ENCODE measurements around the gene ALKBH5.
A peak's percentile ranks its signal among the peaks of the same experiment; 100 is the strongest.

Gene ALKBH5

GRCh38 chr17:18246880-18247612 lies 63.4 kb downstream of the ALKBH5 start:
- DNase-seq: peak; percentile 74

GRCh38 chr17:18247613-18248001 lies 64.0 kb downstream of the ALKBH5 start:
- DNase-seq: no peak

GRCh38 chr17:18248300-18248731 lies 64.7 kb downstream of the ALKBH5 start:
- peak; percentile 76 for DNase-seq

GRCh38 chr17:18248811-18249210 lies 65.2 kb downstream of the ALKBH5 start:
- DNase-seq: no peak

- DNase-seq: no peak
Observed at GRCh38 chr17:18250259-18250658, 66.6 kb downstream of the ALKBH5 start.

- DNase-seq: no peak
Observed at GRCh38 chr17:18250708-18251107, 67.1 kb downstream of the ALKBH5 start.

GRCh38 chr17:18251204-18251603 lies 67.6 kb downstream of the ALKBH5 start:
- no peak for DNase-seq

GRCh38 chr17:18252160-18252559 lies 68.5 kb downstream of the ALKBH5 start:
- no peak for DNase-seq

GRCh38 chr17:18253187-18253884 lies 69.7 kb downstream of the ALKBH5 start:
- no peak for DNase-seq

GRCh38 chr17:18253947-18254821 lies 70.6 kb downstream of the ALKBH5 start:
- no peak for DNase-seq

- DNase-seq: no peak
Observed at GRCh38 chr17:18254888-18255649, 71.4 kb downstream of the ALKBH5 start.

- no peak for DNase-seq
Observed at GRCh38 chr17:18256351-18256750, 72.7 kb downstream of the ALKBH5 start.

GRCh38 chr17:18256776-18257175 lies 73.1 kb downstream of the ALKBH5 start:
- DNase-seq: no peak

- DNase-seq: no peak
Observed at GRCh38 chr17:18257268-18257981, 73.8 kb downstream of the ALKBH5 start.

- DNase-seq: peak; percentile 80
Observed at GRCh38 chr17:18257982-18258355, 74.3 kb downstream of the ALKBH5 start.

GRCh38 chr17:18258356-18259038 lies 74.9 kb downstream of the ALKBH5 start, which contains the start of gene FLII:
Gene FLII, minus strand, starts transcription at chr17:18258738. Its CDS starts 48 bp downstream, at chr17:18258690.
- DNase-seq: peak; percentile 81
